OCI-LY7 (cell line): ENCODE data around the gene REEP6. TPM values are rescaled to one million over a fixed set of nuclear protein-coding genes. Genes with fewer than 3 reads are reported as not detected.

Source experiments
- BruUV-seq: library from RNA; stranded (reverse); fragments of 400-500 nt; replicated peaks from 2 replicates; lab custom pipeline; 2021; lab: Mats Ljungman, UMichigan
- CTCF ChIA-PET: fragments of 300-600 bp; sonication (Branson Sonifier 250); formaldehyde crosslinking; loops from one replicate; lab custom pipeline; 2022; ENCODE audit warnings: antibody characterized with exemption; ENCODE audit not compliant: unreplicated experiment; lab: Charles Lee
- POLR2A ChIA-PET: fragments of 300-600 bp; sonication (Branson Sonifier 250); formaldehyde crosslinking; loops from one replicate; lab custom pipeline; 2022; ENCODE audit warnings: antibody characterized with exemption; lab: Charles Lee
- DNase-seq: peaks from one replicate; pipeline ENCODE4 v3.0.0-alpha.2; 2015; ENCODE audit warnings: low spot score
- H2AFZ ChIP-seq: fragments of 200-600 bp; sonication (generic), shearing (Covaris generic); 2 replicates; pipeline ENCODE4 v1.6.1; 2014; ENCODE audit warnings: mild to moderate bottlenecking, antibody characterized with exemption, low read length, moderate library complexity
- H3K27ac ChIP-seq: fragments of 200-600 bp; sonication (generic); 2 replicates; pipeline ENCODE4 v1.5.1; 2014; ENCODE audit warnings: mixed run types, low read depth, mild to moderate bottlenecking, moderate library complexity, low read length, inconsistent platforms; ENCODE audit not compliant: poor library complexity, severe bottlenecking
- H3K36me3 ChIP-seq: fragments of 200-600 bp; sonication (generic); 2 replicates; pipeline ENCODE4 v1.6.1; 2014; ENCODE audit warnings: mild to moderate bottlenecking, antibody characterized with exemption, low read length, moderate library complexity, mixed read lengths; ENCODE audit not compliant: insufficient read depth
- H3K4me1 ChIP-seq: fragments of 200-600 bp; sonication (generic); 2 replicates; pipeline ENCODE4 v1.5.1; 2014; ENCODE audit warnings: mild to moderate bottlenecking, low read length; ENCODE audit not compliant: insufficient read depth, poor library complexity, severe bottlenecking
- H3K4me2 ChIP-seq: fragments of 200-600 bp; sonication (generic); 2 replicates; pipeline ENCODE4 v1.6.1; 2014; ENCODE audit warnings: mild to moderate bottlenecking, low read length
- H3K4me3 ChIP-seq: fragments of 200-600 bp; sonication (generic); 2 replicates; pipeline ENCODE4 v1.5.1; 2014; ENCODE audit warnings: mild to moderate bottlenecking, low read depth, low read length; ENCODE audit not compliant: poor library complexity, severe bottlenecking
- H3K79me2 ChIP-seq: fragments of 200-600 bp; sonication (generic); 2 replicates; pipeline ENCODE4 v1.6.1; 2016; ENCODE audit warnings: low read depth, mild to moderate bottlenecking, low read length, moderate library complexity, mixed read lengths; ENCODE audit not compliant: insufficient read depth
- H3K9me2 ChIP-seq: fragments of 200-600 bp; sonication (generic); 2 replicates; pipeline ENCODE4 v1.6.1; 2016; ENCODE audit warnings: mild to moderate bottlenecking, low read length, mixed read lengths; ENCODE audit not compliant: insufficient read depth
- H3K9me3 ChIP-seq: fragments of 200-600 bp; sonication (generic); 2 replicates; pipeline ENCODE4 v1.6.1; 2014; ENCODE audit warnings: mild to moderate bottlenecking, mixed run types, low read length, mixed read lengths
- H4K20me1 ChIP-seq: fragments of 200-600 bp; sonication (generic); 2 replicates; pipeline ENCODE4 v1.6.1; 2014; ENCODE audit warnings: mild to moderate bottlenecking, antibody characterized with exemption, low read length, moderate library complexity, mixed read lengths; ENCODE audit not compliant: insufficient read depth
- CTCF ChIP-seq: fragments of 200-600 bp; sonication (generic); conservative IDR thresholded peaks from 2 replicates; pipeline ENCODE4 v1.5.1; 2014; ENCODE audit warnings: mild to moderate bottlenecking, antibody characterized with exemption, low read length, moderate library complexity, mixed read lengths
- EZH2phosphoT487 ChIP-seq: fragments of 200-600 bp; sonication (generic); IDR thresholded peaks from 2 replicates; pipeline ENCODE4 v1.6.1; 2018; ENCODE audit warnings: low read depth, borderline replicate concordance, mild to moderate bottlenecking, mixed run types, antibody characterized with exemption, low read length, moderate library complexity, mixed read lengths
- intact Hi-C: fragments of 100-400 bp; cut with micrococcal nuclease; formaldehyde crosslinking; loops from one replicate; pipeline ENCODE4 v1.10.0; 2022; ENCODE audit not compliant: unreplicated experiment
- total RNA-seq, 2 experiments: library from RNA; depleted of rRNA in 1 of 2; stranded (reverse); fragments of >200 nt in 1 of 2; shearing (Covaris generic) in 1 of 2; gene quantifications; 2 replicates each; pipeline ENCODE4 v1.2.3, GENCODE V29; 2014 to 2022

The REEP6 gene
- total RNA-seq, 2 experiments from 2014 or later, result 1.3 to 3.6 TPM

GRCh38 chr19:1503089-1503924 lies 12.3 kb downstream of the REEP6 start:
- no peaks in the 10 kb centered on the region for H3K36me3 ChIP-seq
- BruUV-seq, result no TSS peak
- peak overlapping the region; percentile 10 for H3K4me3 ChIP-seq
- H3K79me2 ChIP-seq, result no peaks in the 10 kb centered on the region
- DNase-seq, result peak; percentile 77
- H2AFZ ChIP-seq, result peak overlapping the region; percentile 60; the same call in 1 of the 2 replicates
- intact Hi-C loops, result no loop called here
- ChIA-PET POLR2A (no interaction called here), CTCF (no interaction called here)
- H3K4me1 ChIP-seq, result peaks cover under 1% of the 10 kb centered on the region
- H3K27ac ChIP-seq, result no peak overlapping the region
- H3K4me2 ChIP-seq, result peak overlapping the region; percentile 38; the same call in 1 of the 2 replicates
- TF ChIP-seq EZH2phosphoT487 (no peak), CTCF (peak; percentile 84)
- H3K9me2 ChIP-seq, result no peaks in the 10 kb centered on the region
- H3K9me3 ChIP-seq, result no peaks in the 10 kb centered on the region
- H4K20me1 ChIP-seq, result no peaks in the 10 kb centered on the region

- no peaks in the 10 kb centered on the region for H3K9me3 ChIP-seq
- peaks cover 4% of the 10 kb centered on the region for H3K4me1 ChIP-seq
- H3K27ac ChIP-seq, result no peak overlapping the region
- no peaks in the 10 kb centered on the region for H3K79me2 ChIP-seq
- no peak overlapping the region for H3K4me3 ChIP-seq
- DNase-seq, result no peak
- ChIA-PET CTCF (no interaction called here), POLR2A (no interaction called here)
- H3K36me3 ChIP-seq, result no peaks in the 10 kb centered on the region
- BruUV-seq, result no TSS peak
- 0 out of 2 replicates have a peak overlapping the region, but pooled peaks have one; percentile 38 for H3K4me2 ChIP-seq
- TF ChIP-seq EZH2phosphoT487 (no peak), CTCF (no peak)
- no peaks in the 10 kb centered on the region for H3K9me2 ChIP-seq
- H2AFZ ChIP-seq, result no peak overlapping the region
- intact Hi-C loops, result no loop called here
- H4K20me1 ChIP-seq, result no peaks in the 10 kb centered on the region
Measured at GRCh38 chr19:1503925-1504773, 13.2 kb downstream of the REEP6 start.
